GM23338 (cell line): ENCODE measurements around the gene CLSTN2. TPM values are rescaled to one million over a fixed set of nuclear protein-coding genes. Genes with fewer than 3 reads are reported as not detected.

Experiments used
- ATAC-seq: fragments of 200-7000 bp; cut with Tn5 transposase; 3 replicates; pipeline ENCODE4 v1.9.1; 2020
- DNase-seq: peaks from one replicate; pipeline ENCODE4 v3.0.0-alpha.2; 2015; ENCODE audit warnings: low spot score
- H2AFZ ChIP-seq: fragments of 200-600 bp; sonication (generic); 2 replicates; pipeline ENCODE4 v1.8.0; 2016; ENCODE audit warnings: antibody characterized with exemption, mild to moderate bottlenecking, moderate library complexity
- H3F3A ChIP-seq: fragments of 200-600 bp; sonication (generic); replicated peaks from 2 replicates; pipeline ENCODE4 v1.8.0; 2017; ENCODE audit warnings: antibody characterized with exemption, mixed run types, low read depth
- H3K27ac ChIP-seq: fragments of 200-600 bp; sonication (generic); 2 replicates; pipeline ENCODE4 v1.6.1; 2016; ENCODE audit warnings: low read depth
- H3K27me3 ChIP-seq: fragments of 200-600 bp; sonication (generic); 2 replicates; pipeline ENCODE4 v1.8.0; 2016; ENCODE audit warnings: mild to moderate bottlenecking, mixed run types, moderate library complexity; ENCODE audit not compliant: insufficient read depth
- H3K36me3 ChIP-seq: fragments of 200-600 bp; sonication (generic); 2 replicates; pipeline ENCODE4 v1.8.0; 2016; ENCODE audit warnings: mild to moderate bottlenecking; ENCODE audit not compliant: insufficient read depth
- H3K4me1 ChIP-seq: fragments of 200-600 bp; sonication (generic); 2 replicates; pipeline ENCODE4 v1.8.0; 2016; ENCODE audit warnings: mild to moderate bottlenecking, moderate library complexity; ENCODE audit not compliant: insufficient read depth
- H3K4me2 ChIP-seq: fragments of 200-600 bp; sonication (generic); 2 replicates; pipeline ENCODE4 v1.7.1; 2017; ENCODE audit warnings: mixed run types
- H3K4me3 ChIP-seq: fragments of 200-600 bp; sonication (generic); 2 replicates; pipeline ENCODE4 v1.6.1; 2016; ENCODE audit warnings: mixed run types
- H3K79me2 ChIP-seq: fragments of 200-600 bp; sonication (generic); replicated peaks from 2 replicates; pipeline ENCODE4 v1.8.0; 2017; ENCODE audit warnings: mild to moderate bottlenecking; ENCODE audit not compliant: insufficient read depth
- H3K9me2 ChIP-seq: fragments of 200-600 bp; sonication (generic); 2 replicates; pipeline ENCODE4 v1.8.0; 2017; ENCODE audit not compliant: insufficient read depth
- H4K20me1 ChIP-seq: fragments of 200-600 bp; sonication (generic); replicated peaks from 2 replicates; pipeline ENCODE4 v1.8.0; 2017; ENCODE audit warnings: mild to moderate bottlenecking; ENCODE audit not compliant: insufficient read depth
- H3K27ac Mint-ChIP-seq: 2 replicates; pipeline ENCODE4 v1.8.0; 2020; ENCODE audit warnings: inconsistent platforms, mild to moderate bottlenecking, moderate library complexity, mixed read lengths
- H3K27me3 Mint-ChIP-seq: 3 replicates; pipeline ENCODE4 v1.8.0; 2022; ENCODE audit warnings: low read depth, mild to moderate bottlenecking, moderate library complexity, mixed read lengths, inconsistent platforms; ENCODE audit not compliant: insufficient read depth, poor library complexity
- H3K36me3 Mint-ChIP-seq: 3 replicates; pipeline ENCODE4 v1.8.0; 2021; ENCODE audit warnings: low read depth, mild to moderate bottlenecking, inconsistent platforms, moderate library complexity, mixed read lengths
- H3K4me1 Mint-ChIP-seq: 3 replicates; pipeline ENCODE4 v1.8.0; 2020; ENCODE audit warnings: mild to moderate bottlenecking, inconsistent platforms, mixed read lengths
- H3K4me3 Mint-ChIP-seq: 3 replicates; pipeline ENCODE4 v1.8.0; 2021; ENCODE audit warnings: moderate library complexity, mild to moderate bottlenecking, inconsistent platforms, mixed read lengths
- H3K9me3 Mint-ChIP-seq: 3 replicates; pipeline ENCODE4 v1.8.0; 2020; ENCODE audit warnings: moderate library complexity, mild to moderate bottlenecking, inconsistent platforms, mixed read lengths
- CREB1 ChIP-seq: fragments of 250-450 bp; sonication (Bioruptor Pico); IDR thresholded peaks from 2 replicates; pipeline ENCODE4 v1.5.0; 2020; ENCODE audit warnings: low read depth, mild to moderate bottlenecking, moderate library complexity
- EZH2phosphoT487 ChIP-seq: fragments of 200-600 bp; sonication (generic); IDR thresholded peaks from one replicate; pipeline ENCODE4 v1.8.1; 2018; ENCODE audit warnings: antibody characterized with exemption; ENCODE audit not compliant: unreplicated experiment
- JUNB ChIP-seq: IDR thresholded peaks from one replicate; pipeline ENCODE4 v1.6.1; 2016; ENCODE audit warnings: antibody characterized with exemption; ENCODE audit not compliant: unreplicated experiment
- POLR2AphosphoS5 ChIP-seq: IDR thresholded peaks from 2 replicates; pipeline ENCODE4 v1.6.1; 2016; ENCODE audit warnings: antibody characterized with exemption, low read depth
- STAT1 ChIP-seq: IDR thresholded peaks from one replicate; pipeline ENCODE4 v1.6.1; 2016; ENCODE audit warnings: antibody characterized with exemption; ENCODE audit not compliant: unreplicated experiment
- ZNF114 ChIP-seq: fragments of 250-450 bp; sonication (Bioruptor Pico); IDR thresholded peaks from 2 replicates; pipeline ENCODE4 v1.5.0; 2020; ENCODE audit warnings: mild to moderate bottlenecking, moderate library complexity
- ZNF331 ChIP-seq: fragments of 250-450 bp; sonication (Bioruptor Pico); IDR thresholded peaks from 2 replicates; pipeline ENCODE4 v1.5.0; 2020; ENCODE audit warnings: low read depth, mild to moderate bottlenecking, moderate library complexity
- polyA plus RNA-seq: library from polyadenylated mRNA; unstranded; fragments of >200 nt; fragmentation: Nextera tagmentation; extraction: Ambion mirVana; gene quantifications from 2 replicates; pipeline ENCODE4 v1.2.1, GENCODE V29; 2016
- total RNA-seq: library from RNA; depleted of rRNA; stranded (reverse); fragments of >200 nt; shearing (Covaris generic); gene quantifications from 2 replicates; pipeline ENCODE4 v1.2.3, GENCODE V29; 2014
- TF ChIP-seq, protein P1 (sequence below), 2 experiments: fragments of 200-600 bp in 1 of 2; sonication (generic) in 1 of 2; conservative IDR thresholded peaks; 2 replicates each; pipeline versions ENCODE4 v1.5.1 to v1.6.1; 2016 to 2017; ENCODE audit warnings: antibody characterized with exemption in 2 of 2, low read depth in 2 of 2, mild to moderate bottlenecking in 2 of 2, moderate library complexity in 1 of 2
- TF ChIP-seq, protein P2 (sequence below): IDR thresholded peaks from one replicate; pipeline ENCODE4 v1.6.1; 2018; ENCODE audit warnings: antibody characterized with exemption; ENCODE audit not compliant: unreplicated experiment
- TF ChIP-seq, protein P3 (sequence below): IDR thresholded peaks from 2 replicates; pipeline ENCODE4 v1.6.1; 2016; ENCODE audit warnings: antibody characterized with exemption
- TF ChIP-seq, protein P4 (sequence below): fragments of 250-450 bp; sonication (Bioruptor Pico); IDR thresholded peaks from 2 replicates; pipeline ENCODE4 v1.5.0; 2020; ENCODE audit warnings: mild to moderate bottlenecking, moderate library complexity

The CLSTN2 gene
- total and polyA plus RNA-seq, 2 experiments from 2014 or later, result 0.11 to 0.83 TPM

DNA sequence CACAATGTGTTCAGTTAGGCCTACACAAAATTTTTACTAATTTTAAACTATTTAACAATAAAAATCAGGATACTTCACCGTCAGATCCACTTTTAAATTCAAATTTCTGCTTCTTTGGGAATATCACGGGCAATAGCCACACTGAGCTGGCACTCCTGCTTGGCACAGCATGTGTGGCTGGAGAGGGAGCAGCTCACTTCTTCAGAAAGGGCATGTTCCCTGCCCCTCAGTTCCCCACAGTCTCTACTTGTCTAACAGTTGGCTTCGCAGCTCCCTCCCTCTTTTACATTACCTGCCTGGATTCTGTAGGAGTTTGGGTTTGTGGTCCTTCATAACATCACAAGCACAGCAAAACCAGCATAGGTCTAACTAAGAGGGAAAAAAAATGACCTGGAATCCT, 666.9 kb downstream of the CLSTN2 start (continued):
- no peak for TF ChIP-seq ZNF331 (CRISPR knock-in tag)
- TF ChIP-seq, protein P1, sequence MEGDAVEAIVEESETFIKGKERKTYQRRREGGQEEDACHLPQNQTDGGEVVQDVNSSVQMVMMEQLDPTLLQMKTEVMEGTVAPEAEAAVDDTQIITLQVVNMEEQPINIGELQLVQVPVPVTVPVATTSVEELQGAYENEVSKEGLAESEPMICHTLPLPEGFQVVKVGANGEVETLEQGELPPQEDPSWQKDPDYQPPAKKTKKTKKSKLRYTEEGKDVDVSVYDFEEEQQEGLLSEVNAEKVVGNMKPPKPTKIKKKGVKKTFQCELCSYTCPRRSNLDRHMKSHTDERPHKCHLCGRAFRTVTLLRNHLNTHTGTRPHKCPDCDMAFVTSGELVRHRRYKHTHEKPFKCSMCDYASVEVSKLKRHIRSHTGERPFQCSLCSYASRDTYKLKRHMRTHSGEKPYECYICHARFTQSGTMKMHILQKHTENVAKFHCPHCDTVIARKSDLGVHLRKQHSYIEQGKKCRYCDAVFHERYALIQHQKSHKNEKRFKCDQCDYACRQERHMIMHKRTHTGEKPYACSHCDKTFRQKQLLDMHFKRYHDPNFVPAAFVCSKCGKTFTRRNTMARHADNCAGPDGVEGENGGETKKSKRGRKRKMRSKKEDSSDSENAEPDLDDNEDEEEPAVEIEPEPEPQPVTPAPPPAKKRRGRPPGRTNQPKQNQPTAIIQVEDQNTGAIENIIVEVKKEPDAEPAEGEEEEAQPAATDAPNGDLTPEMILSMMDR (conservative IDR thresholded peaks at IDR 0.05; ENCODE audit: low read depth in 2 of 2), result no peak
- TF ChIP-seq ZNF114, result no peak
- TF ChIP-seq JUNB, result no peak
- TF ChIP-seq, protein P2, sequence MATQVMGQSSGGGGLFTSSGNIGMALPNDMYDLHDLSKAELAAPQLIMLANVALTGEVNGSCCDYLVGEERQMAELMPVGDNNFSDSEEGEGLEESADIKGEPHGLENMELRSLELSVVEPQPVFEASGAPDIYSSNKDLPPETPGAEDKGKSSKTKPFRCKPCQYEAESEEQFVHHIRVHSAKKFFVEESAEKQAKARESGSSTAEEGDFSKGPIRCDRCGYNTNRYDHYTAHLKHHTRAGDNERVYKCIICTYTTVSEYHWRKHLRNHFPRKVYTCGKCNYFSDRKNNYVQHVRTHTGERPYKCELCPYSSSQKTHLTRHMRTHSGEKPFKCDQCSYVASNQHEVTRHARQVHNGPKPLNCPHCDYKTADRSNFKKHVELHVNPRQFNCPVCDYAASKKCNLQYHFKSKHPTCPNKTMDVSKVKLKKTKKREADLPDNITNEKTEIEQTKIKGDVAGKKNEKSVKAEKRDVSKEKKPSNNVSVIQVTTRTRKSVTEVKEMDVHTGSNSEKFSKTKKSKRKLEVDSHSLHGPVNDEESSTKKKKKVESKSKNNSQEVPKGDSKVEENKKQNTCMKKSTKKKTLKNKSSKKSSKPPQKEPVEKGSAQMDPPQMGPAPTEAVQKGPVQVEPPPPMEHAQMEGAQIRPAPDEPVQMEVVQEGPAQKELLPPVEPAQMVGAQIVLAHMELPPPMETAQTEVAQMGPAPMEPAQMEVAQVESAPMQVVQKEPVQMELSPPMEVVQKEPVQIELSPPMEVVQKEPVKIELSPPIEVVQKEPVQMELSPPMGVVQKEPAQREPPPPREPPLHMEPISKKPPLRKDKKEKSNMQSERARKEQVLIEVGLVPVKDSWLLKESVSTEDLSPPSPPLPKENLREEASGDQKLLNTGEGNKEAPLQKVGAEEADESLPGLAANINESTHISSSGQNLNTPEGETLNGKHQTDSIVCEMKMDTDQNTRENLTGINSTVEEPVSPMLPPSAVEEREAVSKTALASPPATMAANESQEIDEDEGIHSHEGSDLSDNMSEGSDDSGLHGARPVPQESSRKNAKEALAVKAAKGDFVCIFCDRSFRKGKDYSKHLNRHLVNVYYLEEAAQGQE, result no peak
- no peak for TF ChIP-seq EZH2phosphoT487
- TF ChIP-seq, protein P3, sequence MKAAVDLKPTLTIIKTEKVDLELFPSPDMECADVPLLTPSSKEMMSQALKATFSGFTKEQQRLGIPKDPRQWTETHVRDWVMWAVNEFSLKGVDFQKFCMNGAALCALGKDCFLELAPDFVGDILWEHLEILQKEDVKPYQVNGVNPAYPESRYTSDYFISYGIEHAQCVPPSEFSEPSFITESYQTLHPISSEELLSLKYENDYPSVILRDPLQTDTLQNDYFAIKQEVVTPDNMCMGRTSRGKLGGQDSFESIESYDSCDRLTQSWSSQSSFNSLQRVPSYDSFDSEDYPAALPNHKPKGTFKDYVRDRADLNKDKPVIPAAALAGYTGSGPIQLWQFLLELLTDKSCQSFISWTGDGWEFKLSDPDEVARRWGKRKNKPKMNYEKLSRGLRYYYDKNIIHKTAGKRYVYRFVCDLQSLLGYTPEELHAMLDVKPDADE, result no peak
- TF ChIP-seq STAT1, result no peak

DNA sequence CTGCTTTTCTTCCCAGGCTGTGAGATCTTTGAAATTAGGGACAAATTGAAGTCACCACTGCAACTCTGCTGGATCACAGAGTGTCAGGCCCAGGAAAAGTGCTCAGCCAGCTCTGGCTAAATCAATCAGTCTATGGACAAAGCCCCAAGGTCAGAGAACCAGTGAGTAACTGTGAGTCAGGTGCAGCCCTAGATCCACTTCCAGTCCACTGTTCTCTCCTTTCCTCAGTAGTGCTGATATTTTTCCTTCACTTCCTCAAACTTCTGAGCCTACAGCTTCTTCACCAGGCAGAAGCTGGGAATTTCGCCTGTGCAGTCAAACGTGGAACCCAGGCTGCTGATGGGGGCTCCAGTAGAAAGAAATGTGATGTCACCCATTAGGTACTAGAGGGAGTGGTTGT, 667.8 kb downstream of the CLSTN2 start:
- Histone ChIP-seq H3K9me2 (peaks cover 4% of the 10 kb centered on the region; the same call in 1 of the 2 replicates), H3K4me2 (no peak overlapping the region), H3K79me2 (no peaks in the 10 kb centered on the region), H3K27me3 (no peaks in the 10 kb centered on the region), H3K4me3 (no peak overlapping the region), H3F3A (no peaks in the 10 kb centered on the region), H3K27ac (no peak overlapping the region), H3K4me1 (peaks cover 4% of the 10 kb centered on the region; the same call in 1 of the 2 replicates), H2AFZ (no peak overlapping the region), H4K20me1 (no peaks in the 10 kb centered on the region), H3K36me3 (no peaks in the 10 kb centered on the region)
- Mint-ChIP-seq H3K9me3 (no peaks in the 10 kb centered on the region), H3K27me3 (no peaks in the 10 kb centered on the region), H3K4me1 (peaks cover 7% of the 10 kb centered on the region; the same call in 2 of the 3 replicates), H3K36me3 (no peaks in the 10 kb centered on the region), H3K4me3 (no peak overlapping the region), H3K27ac (no peak overlapping the region)
- DNase-seq, result no peak
- no peak for ATAC-seq
- TF ChIP-seq, protein P4, sequence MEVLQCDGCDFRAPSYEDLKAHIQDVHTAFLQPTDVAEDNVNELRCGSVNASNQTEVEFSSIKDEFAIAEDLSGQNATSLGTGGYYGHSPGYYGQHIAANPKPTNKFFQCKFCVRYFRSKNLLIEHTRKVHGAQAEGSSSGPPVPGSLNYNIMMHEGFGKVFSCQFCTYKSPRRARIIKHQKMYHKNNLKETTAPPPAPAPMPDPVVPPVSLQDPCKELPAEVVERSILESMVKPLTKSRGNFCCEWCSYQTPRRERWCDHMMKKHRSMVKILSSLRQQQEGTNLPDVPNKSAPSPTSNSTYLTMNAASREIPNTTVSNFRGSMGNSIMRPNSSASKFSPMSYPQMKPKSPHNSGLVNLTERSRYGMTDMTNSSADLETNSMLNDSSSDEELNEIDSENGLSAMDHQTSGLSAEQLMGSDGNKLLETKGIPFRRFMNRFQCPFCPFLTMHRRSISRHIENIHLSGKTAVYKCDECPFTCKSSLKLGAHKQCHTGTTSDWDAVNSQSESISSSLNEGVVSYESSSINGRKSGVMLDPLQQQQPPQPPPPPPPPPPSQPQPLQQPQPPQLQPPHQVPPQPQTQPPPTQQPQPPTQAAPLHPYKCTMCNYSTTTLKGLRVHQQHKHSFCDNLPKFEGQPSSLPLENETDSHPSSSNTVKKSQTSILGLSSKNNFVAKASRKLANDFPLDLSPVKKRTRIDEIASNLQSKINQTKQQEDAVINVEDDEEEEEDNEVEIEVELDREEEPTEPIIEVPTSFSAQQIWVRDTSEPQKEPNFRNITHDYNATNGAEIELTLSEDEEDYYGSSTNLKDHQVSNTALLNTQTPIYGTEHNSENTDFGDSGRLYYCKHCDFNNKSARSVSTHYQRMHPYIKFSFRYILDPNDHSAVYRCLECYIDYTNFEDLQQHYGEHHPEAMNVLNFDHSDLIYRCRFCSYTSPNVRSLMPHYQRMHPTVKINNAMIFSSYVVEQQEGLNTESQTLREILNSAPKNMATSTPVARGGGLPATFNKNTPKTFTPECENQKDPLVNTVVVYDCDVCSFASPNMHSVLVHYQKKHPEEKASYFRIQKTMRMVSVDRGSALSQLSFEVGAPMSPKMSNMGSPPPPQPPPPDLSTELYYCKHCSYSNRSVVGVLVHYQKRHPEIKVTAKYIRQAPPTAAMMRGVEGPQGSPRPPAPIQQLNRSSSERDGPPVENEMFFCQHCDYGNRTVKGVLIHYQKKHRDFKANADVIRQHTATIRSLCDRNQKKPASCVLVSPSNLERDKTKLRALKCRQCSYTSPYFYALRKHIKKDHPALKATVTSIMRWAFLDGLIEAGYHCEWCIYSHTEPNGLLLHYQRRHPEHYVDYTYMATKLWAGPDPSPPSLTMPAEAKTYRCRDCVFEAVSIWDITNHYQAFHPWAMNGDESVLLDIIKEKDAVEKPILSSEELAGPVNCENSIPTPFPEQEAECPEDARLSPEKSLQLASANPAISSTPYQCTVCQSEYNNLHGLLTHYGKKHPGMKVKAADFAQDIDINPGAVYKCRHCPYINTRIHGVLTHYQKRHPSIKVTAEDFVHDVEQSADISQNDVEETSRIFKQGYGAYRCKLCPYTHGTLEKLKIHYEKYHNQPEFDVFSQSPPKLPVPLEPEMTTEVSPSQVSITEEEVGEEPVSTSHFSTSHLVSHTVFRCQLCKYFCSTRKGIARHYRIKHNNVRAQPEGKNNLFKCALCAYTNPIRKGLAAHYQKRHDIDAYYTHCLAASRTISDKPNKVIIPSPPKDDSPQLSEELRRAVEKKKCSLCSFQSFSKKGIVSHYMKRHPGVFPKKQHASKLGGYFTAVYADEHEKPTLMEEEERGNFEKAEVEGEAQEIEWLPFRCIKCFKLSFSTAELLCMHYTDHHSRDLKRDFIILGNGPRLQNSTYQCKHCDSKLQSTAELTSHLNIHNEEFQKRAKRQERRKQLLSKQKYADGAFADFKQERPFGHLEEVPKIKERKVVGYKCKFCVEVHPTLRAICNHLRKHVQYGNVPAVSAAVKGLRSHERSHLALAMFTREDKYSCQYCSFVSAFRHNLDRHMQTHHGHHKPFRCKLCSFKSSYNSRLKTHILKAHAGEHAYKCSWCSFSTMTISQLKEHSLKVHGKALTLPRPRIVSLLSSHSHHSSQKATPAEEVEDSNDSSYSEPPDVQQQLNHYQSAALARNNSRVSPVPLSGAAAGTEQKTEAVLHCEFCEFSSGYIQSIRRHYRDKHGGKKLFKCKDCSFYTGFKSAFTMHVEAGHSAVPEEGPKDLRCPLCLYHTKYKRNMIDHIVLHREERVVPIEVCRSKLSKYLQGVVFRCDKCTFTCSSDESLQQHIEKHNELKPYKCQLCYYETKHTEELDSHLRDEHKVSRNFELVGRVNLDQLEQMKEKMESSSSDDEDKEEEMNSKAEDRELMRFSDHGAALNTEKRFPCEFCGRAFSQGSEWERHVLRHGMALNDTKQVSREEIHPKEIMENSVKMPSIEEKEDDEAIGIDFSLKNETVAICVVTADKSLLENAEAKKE (CRISPR knock-in tag), result no peak
- TF ChIP-seq ZNF331 (CRISPR knock-in tag), result no peak
- TF ChIP-seq, protein P3, result no peak
- TF ChIP-seq CREB1, result no peak
- no peak for TF ChIP-seq EZH2phosphoT487
- no peak for TF ChIP-seq POLR2AphosphoS5
- TF ChIP-seq ZNF114, result no peak
